HepG2 (cell line): ENCODE data around the gene C16orf86. TPM values are rescaled to one million over a fixed set of nuclear protein-coding genes. Genes with fewer than 3 reads are reported as not detected.

ENCODE experiments used
- ATAC-seq: fragments of 200-7000 bp; cut with Tn5 transposase; 3 replicates; pipeline ENCODE4 v1.9.1; 2020; ENCODE audit warnings: mild to moderate bottlenecking, moderate library complexity
- BruUV-seq: library from RNA; stranded (reverse); fragments of 400-500 nt; replicated peaks from 2 replicates; lab custom pipeline; 2021; lab: Mats Ljungman, UMichigan
- CTCF ChIA-PET: fragments of 300-600 bp; formaldehyde crosslinking; extraction: SDS; loops from one replicate; lab custom pipeline; 2021; ENCODE audit warnings: low total read pairs, inconsistent platforms, low intra/inter-chr PET ratio; lab: Yijun Ruan, JAX
- POLR2A ChIA-PET: fragments of 350-600 bp; sonication (Branson Sonifier 250); formaldehyde crosslinking; loops from one replicate; lab custom pipeline; 2020; ENCODE audit warnings: antibody characterized with exemption, inconsistent platforms; lab: Yijun Ruan, JAX
- DNase-seq: peaks from one replicate; pipeline ENCODE4 v3.0.0-alpha.2; 2015; ENCODE audit warnings: low spot score
- FAIRE-seq: peaks from 3 replicates; lab custom pipeline; 2011; peaks lifted over from hg19 to GRCh38; lab: Jason Lieb, UNC
- H2AFZ ChIP-seq: one replicate; pipeline ENCODE4 v1.6.1; 2011; ENCODE audit warnings: low read length, inconsistent platforms
- H3K27ac ChIP-seq: fragments of 300-600 bp; 3 replicates; pipeline ENCODE4 v1.8.0; 2011; ENCODE audit warnings: mixed run types, mild to moderate bottlenecking, mixed read lengths, low read length, inconsistent platforms; ENCODE audit not compliant: insufficient read depth; ENCODE audit errors: extremely low read length
- H3K27me3 ChIP-seq, 2 experiments: fragments of 200-600 bp in 1 of 2; 2 replicates in 1 of 2; 3 replicates in 1 of 2; pipeline versions ENCODE4 v1.6.0 to v1.8.0; 2011; ENCODE audit warnings: low read length in 2 of 2, mild to moderate bottlenecking in 2 of 2, moderate library complexity in 2 of 2, inconsistent platforms in 1 of 2; ENCODE audit not compliant: insufficient read depth in 2 of 2, control insufficient read depth in 1 of 2
- H3K36me3 ChIP-seq, 2 experiments: fragments of 200-600 bp in 1 of 2; replicated peaks in 1 of 2; 2 replicates in 1 of 2; 3 replicates in 1 of 2; pipeline versions ENCODE4 v1.5.1 to v1.8.0; 2011; ENCODE audit warnings: low read length in 2 of 2, inconsistent platforms in 1 of 2; ENCODE audit not compliant: insufficient read depth in 2 of 2, control insufficient read depth in 1 of 2
- H3K4me1 ChIP-seq: 2 replicates; pipeline ENCODE4 v1.5.1; 2012; ENCODE audit warnings: low read length, inconsistent platforms; ENCODE audit not compliant: insufficient read depth
- H3K4me2 ChIP-seq: 2 replicates; pipeline ENCODE4 v1.6.0; 2011; ENCODE audit warnings: low read depth, low read length, inconsistent platforms
- H3K4me3 ChIP-seq, 3 experiments: fragments of 200-600 bp in 1 of 3; sonication (generic), shearing (Covaris generic) in 1 of 3; replicated peaks in 1 of 3; 2 replicates each; pipeline ENCODE4 v1.5.1; 2011 to 2016; ENCODE audit warnings: low read length in 3 of 3, inconsistent platforms in 2 of 3, low read depth in 2 of 3, mild to moderate bottlenecking in 2 of 3, control low read depth in 1 of 3, mixed read lengths in 1 of 3; ENCODE audit not compliant: insufficient read depth in 1 of 3
- H3K79me2 ChIP-seq: one replicate; pipeline ENCODE4 v1.6.1; 2011; ENCODE audit warnings: low read length, inconsistent platforms; ENCODE audit not compliant: insufficient read depth
- H3K9ac ChIP-seq: 2 replicates; pipeline ENCODE4 v1.6.0; 2011; ENCODE audit warnings: mild to moderate bottlenecking, low read depth, low read length, inconsistent platforms; ENCODE audit not compliant: insufficient read depth
- H3K9me3 ChIP-seq: 2 replicates; pipeline ENCODE4 v1.5.1; 2012; ENCODE audit warnings: mild to moderate bottlenecking, low read length
- H4K20me1 ChIP-seq: 2 replicates; pipeline ENCODE4 v1.6.0; 2011; ENCODE audit warnings: inconsistent platforms, mild to moderate bottlenecking, low read length, moderate library complexity; ENCODE audit not compliant: insufficient read depth
- FOXC1 ChIP-seq: sonication (generic); formaldehyde crosslinking; IDR thresholded peaks from 2 replicates; pipeline ENCODE4 v1.8.0; 2022; ENCODE audit warnings: mild to moderate bottlenecking, missing genetic modification reagents, borderline replicate concordance
- JUND ChIP-seq: sonication (generic); formaldehyde crosslinking; IDR thresholded peaks from 2 replicates; pipeline ENCODE4 v1.8.0; 2022; ENCODE audit warnings: mild to moderate bottlenecking, missing genetic modification reagents
- NCOR1 ChIP-seq: fragments of 200-600 bp; sonication (generic); IDR thresholded peaks from 2 replicates; pipeline ENCODE4 v1.7.0; 2017; ENCODE audit warnings: antibody characterized with exemption, low read length, borderline replicate concordance
- TAF15 ChIP-seq: fragments of 200-400 bp; formaldehyde crosslinking; IDR thresholded peaks from one replicate; pipeline ENCODE4 v1.6.1; 2018; ENCODE audit warnings: mild to moderate bottlenecking, low read depth, low read length; ENCODE audit not compliant: poor library complexity, severe bottlenecking
- ZBTB34 ChIP-seq: sonication (generic); formaldehyde crosslinking; IDR thresholded peaks from 2 replicates; pipeline ENCODE4 v1.8.0; 2022; ENCODE audit warnings: mild to moderate bottlenecking, missing genetic modification reagents
- ZFP36 ChIP-seq: fragments of 150-350 bp; IDR thresholded peaks from 2 replicates; pipeline ENCODE4 v1.6.1; 2018; ENCODE audit warnings: borderline replicate concordance, low read length, low read depth; ENCODE audit not compliant: partially characterized antibody
- ZNF101 ChIP-seq: sonication (generic); formaldehyde crosslinking; IDR thresholded peaks from 2 replicates; pipeline ENCODE4 v1.4.0; 2020; ENCODE audit warnings: mild to moderate bottlenecking, low read depth, missing genetic modification reagents, borderline replicate concordance
- ZNF326 ChIP-seq: sonication (generic); formaldehyde crosslinking; IDR thresholded peaks from 2 replicates; pipeline ENCODE4 v1.4.0; 2020; ENCODE audit warnings: missing genetic modification reagents, borderline replicate concordance
- WGBS: methylation state at CpG from one replicate; pipeline ENCODE4 v1.1.6; 2017; ENCODE audit warnings: low lambda C conversion rate; 5-methylcytosine and 5-hydroxymethylcytosine counted together
- in situ Hi-C: cut with HindIII; loops from 2 replicates; pipeline ENCODE4 v1.10.0; 2017; ENCODE audit warnings: low pct_unique_long_range_greater_than_20kb; ENCODE audit not compliant: extremely low pct_ligation_motif_present
- intact Hi-C: fragments of 100-400 bp; cut with micrococcal nuclease; formaldehyde crosslinking; loops from one replicate; pipeline ENCODE4 v1.10.0; 2022; ENCODE audit not compliant: unreplicated experiment
- polyA plus RNA-seq, 8 experiments: library from polyadenylated mRNA; depleted of rRNA in 3 of 8; stranded (reverse) in 7 of 8; unstranded in 1 of 8; fragments of >200 nt; fragmentation: Illumina TruSeq in 4 of 8; extraction: Trizol in 4 of 8; gene quantifications; 2 replicates each; pipeline versions ENCODE4 v1.2.1 to v1.2.3, GENCODE V29; 2011 to 2016; ENCODE audit warnings: low read depth in 4 of 8, missing spikeins in 1 of 8, mixed read lengths in 1 of 8; ENCODE audit not compliant: insufficient read depth in 1 of 8
- total RNA-seq, 5 experiments: library from RNA; depleted of rRNA; stranded (reverse); fragments of >200 nt; fragmentation: Illumina TruSeq; extraction: Trizol; gene quantifications; 2 replicates each; pipeline ENCODE4 v1.2.3, GENCODE V29; 2016; ENCODE audit warnings: low read depth in 1 of 5
- TF ChIP-seq, protein P1 (sequence below): sonication (generic); formaldehyde crosslinking; conservative IDR thresholded peaks from 2 replicates; pipeline ENCODE4 v1.4.0; 2020; ENCODE audit warnings: missing genetic modification reagents
- TF ChIP-seq, protein P2 (sequence below): IDR thresholded peaks from 2 replicates; pipeline ENCODE4 v1.6.1; 2016; ENCODE audit warnings: low read depth
- TF ChIP-seq, protein P3 (sequence below): sonication (generic); formaldehyde crosslinking; IDR thresholded peaks from 2 replicates; pipeline ENCODE4 v1.8.0; 2022; ENCODE audit warnings: mild to moderate bottlenecking, missing genetic modification reagents, borderline replicate concordance

C16orf86 gene
- total and polyA plus RNA-seq, 2 of the 13 experiments (the other 11 are each of a cell fraction or from before 2014, with no cell fraction given) = 1.5 to 3.1 TPM

- Histone ChIP-seq H3K27ac (no peak overlapping the region), H4K20me1 (no peaks in the 10 kb centered on the region), H3K27me3 (no peaks in the 10 kb centered on the region), H3K4me3 (no peak overlapping the region), H3K36me3 (peaks cover 0 to 2% of the 10 kb centered on the region in 2 experiments; a peak in 2 of 5 replicates), H3K4me2 (no peak overlapping the region), H3K9me3 (no peaks in the 10 kb centered on the region), H3K79me2 (peaks cover 11% of the 10 kb centered on the region), H3K9ac (no peak overlapping the region), H3K4me1 (peaks cover 4% of the 10 kb centered on the region; the same call in 1 of the 2 replicates), H2AFZ (no peak overlapping the region)
- FAIRE-seq (no peak), ATAC-seq (no peak), DNase-seq (no peak)
- no peak for TF ChIP-seq ZNF326
- 89% methylated on average over 5 of the region's 5 CpGs for WGBS
- CTCF ChIA-PET = no interaction called here
- in situ Hi-C loops = no loop called here
- BruUV-seq = no TSS peak
- intact Hi-C loops = no loop called here
- POLR2A ChIA-PET = no interaction called here
Observed at GRCh38 chr16:67704110-67704509, 37.5 kb downstream of the C16orf86 start.

DNA sequence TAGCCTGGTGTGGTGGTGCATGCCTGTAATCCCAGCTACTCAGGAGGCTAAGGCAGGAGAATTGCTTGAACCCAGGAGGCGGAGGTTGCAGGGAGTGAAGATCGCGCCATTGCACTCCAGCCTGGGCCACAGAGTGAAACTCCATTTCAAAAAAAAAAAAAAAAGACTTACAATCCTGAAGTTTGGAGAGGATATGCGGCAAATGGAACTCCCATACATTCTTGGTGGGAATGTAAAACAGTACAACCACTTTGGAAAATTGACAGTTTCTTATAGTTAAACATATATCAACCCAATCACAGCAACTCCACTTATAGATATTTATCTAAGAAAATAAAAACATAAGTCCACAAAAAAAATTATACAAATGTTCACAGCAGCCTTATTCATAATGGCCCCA is 40.6 kb downstream of the C16orf86 start:
- no TSS peak for BruUV-seq
- Histone ChIP-seq H3K4me2 (no peak overlapping the region), H4K20me1 (no peaks in the 10 kb centered on the region), H3K27me3 (no peaks in the 10 kb centered on the region), H3K9ac (no peak overlapping the region), H3K4me3 (no peak overlapping the region), H3K27ac (no peak overlapping the region), H3K4me1 (peaks cover 11% of the 10 kb centered on the region; the same call in 1 of the 2 replicates), H3K9me3 (no peaks in the 10 kb centered on the region), H3K36me3 (peaks cover 0 to 2% of the 10 kb centered on the region in 2 experiments; a peak in 2 of 5 replicates), H2AFZ (no peak overlapping the region), H3K79me2 (peaks cover 19% of the 10 kb centered on the region)
- TF ChIP-seq JUND (CRISPR knock-in tag) (no peak), TAF15 (no peak), ZNF101 (no peak), ZBTB34 (no peak), ZFP36 (no peak), NCOR1 (no peak), FOXC1 (no peak)
- TF ChIP-seq, protein P1, sequence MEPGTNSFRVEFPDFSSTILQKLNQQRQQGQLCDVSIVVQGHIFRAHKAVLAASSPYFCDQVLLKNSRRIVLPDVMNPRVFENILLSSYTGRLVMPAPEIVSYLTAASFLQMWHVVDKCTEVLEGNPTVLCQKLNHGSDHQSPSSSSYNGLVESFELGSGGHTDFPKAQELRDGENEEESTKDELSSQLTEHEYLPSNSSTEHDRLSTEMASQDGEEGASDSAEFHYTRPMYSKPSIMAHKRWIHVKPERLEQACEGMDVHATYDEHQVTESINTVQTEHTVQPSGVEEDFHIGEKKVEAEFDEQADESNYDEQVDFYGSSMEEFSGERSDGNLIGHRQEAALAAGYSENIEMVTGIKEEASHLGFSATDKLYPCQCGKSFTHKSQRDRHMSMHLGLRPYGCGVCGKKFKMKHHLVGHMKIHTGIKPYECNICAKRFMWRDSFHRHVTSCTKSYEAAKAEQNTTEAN (CRISPR knock-in tag) = no peak
- TF ChIP-seq, protein P2, sequence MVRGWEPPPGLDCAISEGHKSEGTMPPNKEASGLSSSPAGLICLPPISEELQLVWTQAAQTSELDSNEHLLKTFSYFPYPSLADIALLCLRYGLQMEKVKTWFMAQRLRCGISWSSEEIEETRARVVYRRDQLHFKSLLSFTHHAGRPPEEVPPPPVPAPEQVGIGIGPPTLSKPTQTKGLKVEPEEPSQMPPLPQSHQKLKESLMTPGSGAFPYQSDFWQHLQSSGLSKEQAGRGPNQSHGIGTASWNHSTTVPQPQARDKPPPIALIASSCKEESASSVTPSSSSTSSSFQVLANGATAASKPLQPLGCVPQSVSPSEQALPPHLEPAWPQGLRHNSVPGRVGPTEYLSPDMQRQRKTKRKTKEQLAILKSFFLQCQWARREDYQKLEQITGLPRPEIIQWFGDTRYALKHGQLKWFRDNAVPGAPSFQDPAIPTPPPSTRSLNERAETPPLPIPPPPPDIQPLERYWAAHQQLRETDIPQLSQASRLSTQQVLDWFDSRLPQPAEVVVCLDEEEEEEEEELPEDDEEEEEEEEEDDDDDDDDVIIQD (CRISPR knock-in tag) = no peak
- TF ChIP-seq, protein P3, sequence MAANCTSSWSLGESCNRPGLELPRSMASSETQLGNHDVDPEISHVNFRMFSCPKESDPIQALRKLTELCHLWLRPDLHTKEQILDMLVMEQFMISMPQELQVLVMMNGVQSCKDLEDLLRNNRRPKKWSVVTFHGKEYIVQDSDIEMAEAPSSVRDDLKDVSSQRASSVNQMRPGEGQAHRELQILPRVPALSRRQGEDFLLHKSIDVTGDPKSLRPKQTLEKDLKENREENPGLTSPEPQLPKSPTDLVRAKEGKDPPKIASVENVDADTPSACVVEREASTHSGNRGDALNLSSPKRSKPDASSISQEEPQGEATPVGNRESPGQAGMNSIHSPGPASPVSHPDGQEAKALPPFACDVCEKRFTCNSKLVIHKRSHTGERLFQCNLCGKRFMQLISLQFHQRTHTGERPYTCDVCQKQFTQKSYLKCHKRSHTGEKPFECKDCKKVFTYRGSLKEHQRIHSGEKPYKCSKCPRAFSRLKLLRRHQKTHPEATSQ (CRISPR knock-in tag) = no peak
- no peak for DNase-seq
- CTCF ChIA-PET = no interaction called here
- WGBS = 98% methylated on average over 4 of the region's 4 CpGs
- intact Hi-C loops (no loop called here), in situ Hi-C loops (no loop called here)
- no peak for ATAC-seq
- FAIRE-seq = no peak
- POLR2A ChIA-PET = interaction anchor here (1.0 kb wide), 1 partner anchor 12 kb away, joined by 3 read pairs; the partner anchor contains the start of gene GFOD2
